PC-3 (cell line): ENCODE data around the gene VWA5A. TPM values are rescaled to one million over a fixed set of nuclear protein-coding genes. Genes with fewer than 3 reads are reported as not detected.

Experiments used
- ATAC-seq: fragments of 200-7000 bp; cut with Tn5 transposase; 2 replicates; pipeline ENCODE4 v1.9.1; 2020; ENCODE audit warnings: mild to moderate bottlenecking, moderate library complexity
- BruUV-seq: library from RNA; stranded (reverse); fragments of 400-500 nt; replicated peaks from 2 replicates; lab custom pipeline; 2021; lab: Mats Ljungman, UMichigan
- CTCF ChIA-PET: fragments of 300-600 bp; sonication (Branson Sonifier 250); formaldehyde crosslinking; loops from one replicate; lab custom pipeline; 2022; ENCODE audit warnings: antibody characterized with exemption; lab: Charles Lee
- POLR2A ChIA-PET: fragments of 300-600 bp; sonication (Branson Sonifier 250); formaldehyde crosslinking; loops from one replicate; lab custom pipeline; 2022; ENCODE audit warnings: antibody characterized with exemption; ENCODE audit not compliant: unreplicated experiment; lab: Charles Lee
- DNase-seq: peaks from one replicate; pipeline ENCODE4 v3.0.0-alpha.2; 2015
- H2AFZ ChIP-seq: fragments of 300-600 bp; sonication (generic); 2 replicates; pipeline ENCODE4 v1.6.0; 2016; ENCODE audit warnings: antibody characterized with exemption, low read length
- H3F3A ChIP-seq: fragments of 300-600 bp; sonication (generic); one replicate; pipeline ENCODE4 v1.6.0; 2017; ENCODE audit warnings: antibody characterized with exemption, low read length, control low read depth, mild to moderate bottlenecking; ENCODE audit not compliant: unreplicated experiment
- H3K27ac ChIP-seq: fragments of 300-600 bp; sonication (generic); 2 replicates; pipeline ENCODE4 v1.5.1; 2016; ENCODE audit warnings: mild to moderate bottlenecking, low read length
- H3K27me3 ChIP-seq: fragments of 300-600 bp; sonication (generic); 2 replicates; pipeline ENCODE4 v1.6.1; 2016; ENCODE audit warnings: low read length, mixed read lengths
- H3K36me3 ChIP-seq: fragments of 300-600 bp; sonication (generic); 2 replicates; pipeline ENCODE4 v1.6.1; 2016; ENCODE audit warnings: low read depth, mixed run types, low read length, mixed read lengths
- H3K4me1 ChIP-seq: fragments of 300-600 bp; sonication (generic); 2 replicates; pipeline ENCODE4 v1.5.1; 2016; ENCODE audit warnings: low read length; ENCODE audit not compliant: insufficient read depth
- H3K4me2 ChIP-seq: fragments of 300-600 bp; sonication (generic); 2 replicates; pipeline ENCODE4 v1.6.0; 2016; ENCODE audit warnings: low read length
- H3K4me3 ChIP-seq: fragments of 300-600 bp; sonication (generic); 2 replicates; pipeline ENCODE4 v1.5.1; 2016; ENCODE audit warnings: mild to moderate bottlenecking, low read length, mixed read lengths
- H3K79me2 ChIP-seq: fragments of 300-600 bp; sonication (generic); 2 replicates; pipeline ENCODE4 v1.6.1; 2017; ENCODE audit warnings: low read length, mixed read lengths
- H3K9ac ChIP-seq: fragments of 300-600 bp; sonication (generic); 2 replicates; pipeline ENCODE4 v1.6.0; 2016; ENCODE audit warnings: mild to moderate bottlenecking, low read length
- H3K9me2 ChIP-seq: fragments of 300-600 bp; sonication (generic); replicated peaks from 2 replicates; pipeline ENCODE4 v1.6.1; 2016; ENCODE audit warnings: mixed run types, low read length, mixed read lengths
- H3K9me3 ChIP-seq: fragments of 300-600 bp; sonication (generic); 2 replicates; pipeline ENCODE4 v1.6.1; 2016; ENCODE audit warnings: low read length, mixed read lengths
- H4K20me1 ChIP-seq: fragments of 300-600 bp; sonication (generic); 2 replicates; pipeline ENCODE4 v1.6.1; 2016; ENCODE audit warnings: low read length, mixed read lengths
- CTCF ChIP-seq: fragments of 300-600 bp; sonication (generic); conservative IDR thresholded peaks from 2 replicates; pipeline ENCODE4 v1.5.1; 2017; ENCODE audit warnings: antibody characterized with exemption, low read depth, mild to moderate bottlenecking, low read length
- EZH2 ChIP-seq: fragments of 300-600 bp; sonication (generic); IDR thresholded peaks from one replicate; pipeline ENCODE4 v1.6.1; 2017; ENCODE audit warnings: antibody characterized with exemption, mild to moderate bottlenecking, low read length; ENCODE audit not compliant: unreplicated experiment
- EZH2phosphoT487 ChIP-seq: fragments of 300-600 bp; sonication (generic); IDR thresholded peaks from 2 replicates; pipeline ENCODE4 v1.6.1; 2018; ENCODE audit warnings: mild to moderate bottlenecking, antibody characterized with exemption, low read length, borderline replicate concordance
- intact Hi-C: fragments of 100-400 bp; cut with micrococcal nuclease; formaldehyde crosslinking; loops from 2 replicates; pipeline ENCODE4 v1.9.0; 2023
- total RNA-seq: library from RNA; depleted of rRNA; stranded (reverse); fragments of >200 nt; gene quantifications from 2 replicates; pipeline ENCODE4 v1.2.3, GENCODE V29; 2014

Gene VWA5A
- total RNA-seq, 1 experiment from 2014 or later: not detected

- no peaks in the 10 kb centered on the region for H3K9me2 ChIP-seq
- H3K4me2 ChIP-seq: no peak overlapping the region
- no peaks in the 10 kb centered on the region for H3F3A ChIP-seq
- POLR2A ChIA-PET: no interaction called here
- no peak overlapping the region for H2AFZ ChIP-seq
- H3K9ac ChIP-seq: no peak overlapping the region
- no TSS peak for BruUV-seq
- H3K9me3 ChIP-seq: no peaks in the 10 kb centered on the region
- no peak overlapping the region for H3K4me3 ChIP-seq
- ATAC-seq (no peak), DNase-seq (no peak)
- intact Hi-C loops: no loop called here
- H3K4me1 ChIP-seq: no peaks in the 10 kb centered on the region
- TF ChIP-seq EZH2phosphoT487 (no peak), EZH2 (no peak), CTCF (no peak)
- peaks cover 88% of the 10 kb centered on the region for H3K27me3 ChIP-seq
- H3K79me2 ChIP-seq: no peaks in the 10 kb centered on the region
- CTCF ChIA-PET: no interaction called here
- no peaks in the 10 kb centered on the region for H4K20me1 ChIP-seq
- H3K36me3 ChIP-seq: no peaks in the 10 kb centered on the region
- no peak overlapping the region for H3K27ac ChIP-seq
Measured at GRCh38 chr11:124094731-124095130, 20.5 kb upstream of the VWA5A start.

GRCh38 chr11:124096364-124096763, 18.9 kb upstream of the VWA5A start:
- Histone ChIP-seq H3K36me3 (no peaks in the 10 kb centered on the region), H3K27ac (no peak overlapping the region), H4K20me1 (no peaks in the 10 kb centered on the region), H3K4me1 (no peaks in the 10 kb centered on the region), H3K27me3 (peaks cover 93% of the 10 kb centered on the region), H3K9me2 (no peaks in the 10 kb centered on the region), H2AFZ (no peak overlapping the region), H3K79me2 (no peaks in the 10 kb centered on the region), H3K4me2 (no peak overlapping the region), H3K4me3 (no peak overlapping the region), H3F3A (no peaks in the 10 kb centered on the region), H3K9ac (no peak overlapping the region), H3K9me3 (no peaks in the 10 kb centered on the region)
- TF ChIP-seq EZH2 (no peak), EZH2phosphoT487 (no peak), CTCF (no peak)
- intact Hi-C loops: no loop called here
- POLR2A ChIA-PET: no interaction called here
- DNase-seq (no peak), ATAC-seq (no peak)
- no TSS peak for BruUV-seq
- CTCF ChIA-PET: no interaction called here

GRCh38 chr11:124098141-124098540, 17.1 kb upstream of the VWA5A start:
- Histone ChIP-seq H3K27ac (no peak overlapping the region), H3K4me2 (no peak overlapping the region), H3K9ac (no peak overlapping the region), H3K36me3 (no peaks in the 10 kb centered on the region), H3K27me3 (peaks cover 89% of the 10 kb centered on the region), H2AFZ (no peak overlapping the region), H3K4me1 (no peaks in the 10 kb centered on the region), H3K9me3 (no peaks in the 10 kb centered on the region), H3F3A (no peaks in the 10 kb centered on the region), H4K20me1 (no peaks in the 10 kb centered on the region), H3K9me2 (no peaks in the 10 kb centered on the region), H3K79me2 (no peaks in the 10 kb centered on the region), H3K4me3 (no peak overlapping the region)
- POLR2A ChIA-PET: no interaction called here
- CTCF ChIA-PET: no interaction called here
- DNase-seq (no peak), ATAC-seq (no peak)
- intact Hi-C loops: no loop called here
- no TSS peak for BruUV-seq
- TF ChIP-seq EZH2phosphoT487: no peak
- TF ChIP-seq EZH2: no peak
- no peak for TF ChIP-seq CTCF
